ENCODE measurements around the gene SH3GL1.

The SH3GL1 gene

GRCh38 chr19:4399812-4400134 is 574 bp downstream of the SH3GL1 start:
- peak overlapping the region; percentile 92 to 98 for H3K4ac ChIP-seq (ENCODE audit: low read depth in 1 of 2, low read length in 2 of 2)
- H3K36me3 ChIP-seq (ENCODE audit: control insufficient read depth in 1 of 2, insufficient read depth in 2 of 2, low read depth in 1 of 2, low read length in 2 of 2), result peaks cover 27 to 38% of the 10 kb centered on the region in 2 experiments
- H3K9me3 ChIP-seq (ENCODE audit: control insufficient read depth, low read length), result no peaks in the 10 kb centered on the region
- DNase-seq, result peak; percentile 42
- H3K9ac ChIP-seq (ENCODE audit: low read length), result peak overlapping the region; percentile 94
- peaks cover 5% of the 10 kb centered on the region for H3K79me1 ChIP-seq (replicated peaks; ENCODE audit: low read length, poor library complexity, severe bottlenecking)
- H3K18ac ChIP-seq (ENCODE audit: low read depth in 1 of 2, low read length in 2 of 2), result peak overlapping the region; percentile 97
- peak overlapping the region; percentile 85 for H2BK120ac ChIP-seq (ENCODE audit: low read depth, low read length)
- H3K27me3 ChIP-seq (ENCODE audit: control insufficient read depth in 1 of 2, insufficient read depth in 1 of 2, low read length in 2 of 2), result no peaks in the 10 kb centered on the region
- no peak overlapping the region for H2BK5ac ChIP-seq (ENCODE audit: low read depth, low read length, poor library complexity, severe bottlenecking)
- H2BK15ac ChIP-seq (ENCODE audit: low read depth, poor library complexity, severe bottlenecking), result peak overlapping the region; percentile 86
- peak overlapping the region; percentile 84 for H3K4me2 ChIP-seq (ENCODE audit: low read length, poor library complexity, severe bottlenecking)
- H3K4me1 ChIP-seq (ENCODE audit: control insufficient read depth, insufficient read depth, low read depth, low read length), result peaks cover 16% of the 10 kb centered on the region
- no peak overlapping the region for H2BK12ac ChIP-seq (ENCODE audit: low read length in 2 of 2)
- peak overlapping the region; percentile 17 for H2AK5ac ChIP-seq (ENCODE audit: low read length, severe bottlenecking)
- peak overlapping the region; percentile 92 to 97 for H3K4me3 ChIP-seq (ENCODE audit: insufficient read depth in 1 of 2, low read depth in 1 of 2, low read length in 2 of 2)
- H3K23ac ChIP-seq (ENCODE audit: low read length in 2 of 2), result peak overlapping the region in 1 of 2 experiments; percentile 99
- H3K27ac ChIP-seq (ENCODE audit: low read length, poor library complexity, severe bottlenecking), result peak overlapping the region; percentile 63
- H3K14ac ChIP-seq (ENCODE audit: low read length in 2 of 2), result peak overlapping the region in 1 of 2 experiments; percentile 99
- 0% methylated on average over 9 of the region's 12 CpGs for WGBS
- H4K8ac ChIP-seq (ENCODE audit: low read length), result peak overlapping the region; percentile 90
- peak overlapping the region; percentile 91 for H4K91ac ChIP-seq (ENCODE audit: low read length)
- H2AFZ ChIP-seq (ENCODE audit: low read depth, low read length), result no peak overlapping the region

GRCh38 chr19:4396949-4397783 is 3.2 kb downstream of the SH3GL1 start:
- WGBS, result 94% methylated on average over 14 of the region's 15 CpGs
- no peak overlapping the region for H3K18ac ChIP-seq (ENCODE audit: low read depth in 1 of 2, low read length in 2 of 2)

GRCh38 chr19:4393947-4394590 is 6.3 kb downstream of the SH3GL1 start:
- Histone ChIP-seq H3K4ac (ENCODE audit: low read depth in 1 of 2, low read length in 2 of 2) (no peak overlapping the region), H3K9me3 (ENCODE audit: control insufficient read depth, low read length) (no peaks in the 10 kb centered on the region), H4K8ac (ENCODE audit: low read length) (no peak overlapping the region), H3K27me3 (ENCODE audit: control insufficient read depth in 1 of 2, insufficient read depth in 1 of 2, low read length in 2 of 2) (no peaks in the 10 kb centered on the region), H2BK12ac (ENCODE audit: low read length in 2 of 2) (no peak overlapping the region), H3K79me1 (replicated peaks; ENCODE audit: low read length, poor library complexity, severe bottlenecking) (no peaks in the 10 kb centered on the region), H3K4me2 (ENCODE audit: low read length, poor library complexity, severe bottlenecking) (no peak overlapping the region), H3K14ac (ENCODE audit: low read length in 2 of 2) (no peak overlapping the region), H3K9ac (ENCODE audit: low read length) (peak overlapping the region; percentile 77), H2AK5ac (ENCODE audit: low read length, severe bottlenecking) (peak overlapping the region; percentile 39), H4K91ac (ENCODE audit: low read length) (no peak overlapping the region), H3K36me3 (ENCODE audit: control insufficient read depth in 1 of 2, insufficient read depth in 2 of 2, low read depth in 1 of 2, low read length in 2 of 2) (peaks cover 33 to 49% of the 10 kb centered on the region in 2 experiments), H2BK120ac (ENCODE audit: low read depth, low read length) (no peak overlapping the region), H2BK5ac (ENCODE audit: low read depth, low read length, poor library complexity, severe bottlenecking) (peak overlapping the region; percentile 10), H3K23ac (ENCODE audit: low read length in 2 of 2) (no peak overlapping the region), H3K18ac (ENCODE audit: low read depth in 1 of 2, low read length in 2 of 2) (no peak overlapping the region), H3K4me3 (ENCODE audit: insufficient read depth in 1 of 2, low read depth in 1 of 2, low read length in 2 of 2) (peak overlapping the region in 1 of 2 experiments; percentile 55), H3K27ac (ENCODE audit: low read length, poor library complexity, severe bottlenecking) (no peak overlapping the region), H2AFZ (ENCODE audit: low read depth, low read length) (no peak overlapping the region), H3K4me1 (ENCODE audit: control insufficient read depth, insufficient read depth, low read depth, low read length) (peaks cover 45% of the 10 kb centered on the region), H2BK15ac (ENCODE audit: low read depth, poor library complexity, severe bottlenecking) (no peak overlapping the region)
- DNase-seq, result peak; percentile 58
- 59% methylated on average over 7 of the region's 8 CpGs for WGBS

More at GRCh38 chr19:4396949-4397783, 3.2 kb downstream of the SH3GL1 start:
- Histone ChIP-seq H3K4me3 (ENCODE audit: insufficient read depth in 1 of 2, low read depth in 1 of 2, low read length in 2 of 2) (peak overlapping the region in 1 of 2 experiments; percentile 62), H2AFZ (ENCODE audit: low read depth, low read length) (no peak overlapping the region), H3K9me3 (ENCODE audit: control insufficient read depth, low read length) (no peaks in the 10 kb centered on the region), H3K14ac (ENCODE audit: low read length in 2 of 2) (no peak overlapping the region), H3K27ac (ENCODE audit: low read length, poor library complexity, severe bottlenecking) (no peak overlapping the region), H3K4me2 (ENCODE audit: low read length, poor library complexity, severe bottlenecking) (no peak overlapping the region), H3K36me3 (ENCODE audit: control insufficient read depth in 1 of 2, insufficient read depth in 2 of 2, low read depth in 1 of 2, low read length in 2 of 2) (peaks cover 28 to 44% of the 10 kb centered on the region in 2 experiments), H4K91ac (ENCODE audit: low read length) (no peak overlapping the region), H2BK120ac (ENCODE audit: low read depth, low read length) (no peak overlapping the region), H3K9ac (ENCODE audit: low read length) (peak overlapping the region; percentile 68), H3K27me3 (ENCODE audit: control insufficient read depth in 1 of 2, insufficient read depth in 1 of 2, low read length in 2 of 2) (no peaks in the 10 kb centered on the region), H3K79me1 (replicated peaks; ENCODE audit: low read length, poor library complexity, severe bottlenecking) (no peaks in the 10 kb centered on the region), H3K4ac (ENCODE audit: low read depth in 1 of 2, low read length in 2 of 2) (no peak overlapping the region), H3K4me1 (ENCODE audit: control insufficient read depth, insufficient read depth, low read depth, low read length) (peaks cover 17% of the 10 kb centered on the region), H3K23ac (ENCODE audit: low read length in 2 of 2) (peak overlapping the region in 1 of 2 experiments; percentile 50), H2BK12ac (ENCODE audit: low read length in 2 of 2) (no peak overlapping the region), H2AK5ac (ENCODE audit: low read length, severe bottlenecking) (no peak overlapping the region), H2BK15ac (ENCODE audit: low read depth, poor library complexity, severe bottlenecking) (no peak overlapping the region), H2BK5ac (ENCODE audit: low read depth, low read length, poor library complexity, severe bottlenecking) (no peak overlapping the region), H4K8ac (ENCODE audit: low read length) (no peak overlapping the region)
- no peak for DNase-seq

Measured in mesenchymal stem cell (in vitro differentiated cells and primary cell).